ENCODE measurements around the gene POFUT2.

POFUT2 gene

GRCh38 chr21:45243603-45244002 lies 44.1 kb downstream of the POFUT2 start:
- H3K4me3 ChIP-seq (ENCODE audit: insufficient read depth, low read depth, low read length): no peak overlapping the region

GRCh38 chr21:45241357-45241756 lies 46.3 kb downstream of the POFUT2 start:
- Histone ChIP-seq H3K9me3 (ENCODE audit: control insufficient read depth, low read length) (peaks cover 6% of the 10 kb centered on the region), H3K27me3 (ENCODE audit: control insufficient read depth, insufficient read depth, low read length, poor library complexity, severe bottlenecking) (no peaks in the 10 kb centered on the region), H3K27ac (ENCODE audit: insufficient read depth, low read depth, low read length, poor library complexity, severe bottlenecking) (no peak overlapping the region), H3K4me3 (ENCODE audit: insufficient read depth, low read depth, low read length) (no peak overlapping the region), H3K36me3 (ENCODE audit: control insufficient read depth, insufficient read depth, low read length) (no peaks in the 10 kb centered on the region), H3K4me1 (ENCODE audit: control insufficient read depth, insufficient read depth, low read length) (no peaks in the 10 kb centered on the region)
- WGBS, 2 experiments: 85 to 89% methylated on average over 3 of the region's 3 CpGs

More at GRCh38 chr21:45243603-45244002, 44.1 kb downstream of the POFUT2 start:
- Histone ChIP-seq H3K27ac (ENCODE audit: insufficient read depth, low read depth, low read length, poor library complexity, severe bottlenecking) (no peak overlapping the region), H3K4me1 (ENCODE audit: control insufficient read depth, insufficient read depth, low read length) (peaks cover under 1% of the 10 kb centered on the region), H3K9me3 (ENCODE audit: control insufficient read depth, low read length) (peaks cover 3% of the 10 kb centered on the region), H3K36me3 (ENCODE audit: control insufficient read depth, insufficient read depth, low read length) (no peaks in the 10 kb centered on the region), H3K27me3 (ENCODE audit: control insufficient read depth, insufficient read depth, low read length, poor library complexity, severe bottlenecking) (no peaks in the 10 kb centered on the region)
- WGBS, 2 experiments: 57 to 76% methylated on average over 2 to 3 of the region's 3 CpGs

GRCh38 chr21:45237401-45237800 lies 50.3 kb downstream of the POFUT2 start:
- Histone ChIP-seq H3K9me3 (ENCODE audit: control insufficient read depth, low read length) (peaks cover 3% of the 10 kb centered on the region), H3K36me3 (ENCODE audit: control insufficient read depth, insufficient read depth, low read length) (no peaks in the 10 kb centered on the region), H3K27me3 (ENCODE audit: control insufficient read depth, insufficient read depth, low read length, poor library complexity, severe bottlenecking) (no peaks in the 10 kb centered on the region), H3K27ac (ENCODE audit: insufficient read depth, low read depth, low read length, poor library complexity, severe bottlenecking) (no peak overlapping the region), H3K4me3 (ENCODE audit: insufficient read depth, low read depth, low read length) (no peak overlapping the region), H3K4me1 (ENCODE audit: control insufficient read depth, insufficient read depth, low read length) (no peaks in the 10 kb centered on the region)
- 92 to 94% methylated on average over 7 of the region's 7 CpGs for WGBS, 2 experiments

GRCh38 chr21:45236481-45236880 lies 51.2 kb downstream of the POFUT2 start:
- H3K36me3 ChIP-seq (ENCODE audit: control insufficient read depth, insufficient read depth, low read length): no peaks in the 10 kb centered on the region
- peaks cover 3% of the 10 kb centered on the region for H3K9me3 ChIP-seq (ENCODE audit: control insufficient read depth, low read length)
- no peaks in the 10 kb centered on the region for H3K4me1 ChIP-seq (ENCODE audit: control insufficient read depth, insufficient read depth, low read length)
- no peaks in the 10 kb centered on the region for H3K27me3 ChIP-seq (ENCODE audit: control insufficient read depth, insufficient read depth, low read length, poor library complexity, severe bottlenecking)
- WGBS, 2 experiments: 74 to 89% methylated on average over 2 of the region's 2 CpGs
- no peak overlapping the region for H3K27ac ChIP-seq (ENCODE audit: insufficient read depth, low read depth, low read length, poor library complexity, severe bottlenecking)
- H3K4me3 ChIP-seq (ENCODE audit: insufficient read depth, low read depth, low read length): no peak overlapping the region

- 88 to 91% methylated on average over 6 of the region's 6 CpGs for WGBS, 2 experiments
- Histone ChIP-seq H3K27ac (ENCODE audit: insufficient read depth, low read depth, low read length, poor library complexity, severe bottlenecking) (no peak overlapping the region), H3K4me1 (ENCODE audit: control insufficient read depth, insufficient read depth, low read length) (no peaks in the 10 kb centered on the region), H3K27me3 (ENCODE audit: control insufficient read depth, insufficient read depth, low read length, poor library complexity, severe bottlenecking) (no peaks in the 10 kb centered on the region), H3K36me3 (ENCODE audit: control insufficient read depth, insufficient read depth, low read length) (no peaks in the 10 kb centered on the region), H3K4me3 (ENCODE audit: insufficient read depth, low read depth, low read length) (no peak overlapping the region), H3K9me3 (ENCODE audit: control insufficient read depth, low read length) (peaks cover 3% of the 10 kb centered on the region)
Measured at GRCh38 chr21:45235488-45235887, 52.2 kb downstream of the POFUT2 start.

- Histone ChIP-seq H3K27ac (ENCODE audit: insufficient read depth, low read depth, low read length, poor library complexity, severe bottlenecking) (no peak overlapping the region), H3K4me1 (ENCODE audit: control insufficient read depth, insufficient read depth, low read length) (no peaks in the 10 kb centered on the region), H3K27me3 (ENCODE audit: control insufficient read depth, insufficient read depth, low read length, poor library complexity, severe bottlenecking) (no peaks in the 10 kb centered on the region), H3K9me3 (ENCODE audit: control insufficient read depth, low read length) (peaks cover 3% of the 10 kb centered on the region), H3K4me3 (ENCODE audit: insufficient read depth, low read depth, low read length) (no peak overlapping the region), H3K36me3 (ENCODE audit: control insufficient read depth, insufficient read depth, low read length) (no peaks in the 10 kb centered on the region)
- WGBS, 2 experiments: 91 to 93% methylated on average over 7 to 8 of the region's 8 CpGs
Measured at GRCh38 chr21:45234965-45235364, 52.7 kb downstream of the POFUT2 start.

GRCh38 chr21:45234127-45234526 lies 53.6 kb downstream of the POFUT2 start:
- Histone ChIP-seq H3K4me1 (ENCODE audit: control insufficient read depth, insufficient read depth, low read length) (no peaks in the 10 kb centered on the region), H3K27ac (ENCODE audit: insufficient read depth, low read depth, low read length, poor library complexity, severe bottlenecking) (no peak overlapping the region), H3K9me3 (ENCODE audit: control insufficient read depth, low read length) (peaks cover 3% of the 10 kb centered on the region), H3K36me3 (ENCODE audit: control insufficient read depth, insufficient read depth, low read length) (no peaks in the 10 kb centered on the region), H3K4me3 (ENCODE audit: insufficient read depth, low read depth, low read length) (no peak overlapping the region), H3K27me3 (ENCODE audit: control insufficient read depth, insufficient read depth, low read length, poor library complexity, severe bottlenecking) (no peaks in the 10 kb centered on the region)
- WGBS, 2 experiments: 96% methylated on average over 28 of the region's 28 CpGs

- Histone ChIP-seq H3K36me3 (ENCODE audit: control insufficient read depth, insufficient read depth, low read length) (no peaks in the 10 kb centered on the region), H3K9me3 (ENCODE audit: control insufficient read depth, low read length) (no peaks in the 10 kb centered on the region), H3K4me3 (ENCODE audit: insufficient read depth, low read depth, low read length) (no peak overlapping the region), H3K4me1 (ENCODE audit: control insufficient read depth, insufficient read depth, low read length) (no peaks in the 10 kb centered on the region), H3K27ac (ENCODE audit: insufficient read depth, low read depth, low read length, poor library complexity, severe bottlenecking) (no peak overlapping the region), H3K27me3 (ENCODE audit: control insufficient read depth, insufficient read depth, low read length, poor library complexity, severe bottlenecking) (no peaks in the 10 kb centered on the region)
- 86 to 92% methylated on average over 3 of the region's 3 CpGs for WGBS, 2 experiments
Measured at GRCh38 chr21:45231705-45232104, 56.0 kb downstream of the POFUT2 start.

- Histone ChIP-seq H3K4me1 (ENCODE audit: control insufficient read depth, insufficient read depth, low read length) (no peaks in the 10 kb centered on the region), H3K27ac (ENCODE audit: insufficient read depth, low read depth, low read length, poor library complexity, severe bottlenecking) (no peak overlapping the region), H3K27me3 (ENCODE audit: control insufficient read depth, insufficient read depth, low read length, poor library complexity, severe bottlenecking) (no peaks in the 10 kb centered on the region), H3K36me3 (ENCODE audit: control insufficient read depth, insufficient read depth, low read length) (no peaks in the 10 kb centered on the region), H3K4me3 (ENCODE audit: insufficient read depth, low read depth, low read length) (no peak overlapping the region), H3K9me3 (ENCODE audit: control insufficient read depth, low read length) (no peaks in the 10 kb centered on the region)
- 97% methylated on average over 3 of the region's 3 CpGs for WGBS, 2 experiments
Measured at GRCh38 chr21:45228656-45229240, 58.9 kb downstream of the POFUT2 start.

- Histone ChIP-seq H3K27ac (ENCODE audit: insufficient read depth, low read depth, low read length, poor library complexity, severe bottlenecking) (no peak overlapping the region), H3K9me3 (ENCODE audit: control insufficient read depth, low read length) (no peaks in the 10 kb centered on the region)
- 74 to 77% methylated on average over 6 of the region's 6 CpGs for WGBS, 2 experiments
Measured at GRCh38 chr21:45228171-45228641, 59.5 kb downstream of the POFUT2 start.

GRCh38 chr21:45227735-45228134 lies 60.0 kb downstream of the POFUT2 start:
- WGBS, 2 experiments: 89 to 91% methylated on average over 10 of the region's 10 CpGs
- no peaks in the 10 kb centered on the region for H3K9me3 ChIP-seq (ENCODE audit: control insufficient read depth, low read length)
- no peak overlapping the region for H3K27ac ChIP-seq (ENCODE audit: insufficient read depth, low read depth, low read length, poor library complexity, severe bottlenecking)
- no peaks in the 10 kb centered on the region for H3K27me3 ChIP-seq (ENCODE audit: control insufficient read depth, insufficient read depth, low read length, poor library complexity, severe bottlenecking)
- H3K36me3 ChIP-seq (ENCODE audit: control insufficient read depth, insufficient read depth, low read length): no peaks in the 10 kb centered on the region
- H3K4me1 ChIP-seq (ENCODE audit: control insufficient read depth, insufficient read depth, low read length): no peaks in the 10 kb centered on the region
- H3K4me3 ChIP-seq (ENCODE audit: insufficient read depth, low read depth, low read length): no peak overlapping the region

More at GRCh38 chr21:45228171-45228641, 59.5 kb downstream of the POFUT2 start:
- Histone ChIP-seq H3K27me3 (ENCODE audit: control insufficient read depth, insufficient read depth, low read length, poor library complexity, severe bottlenecking) (no peaks in the 10 kb centered on the region), H3K36me3 (ENCODE audit: control insufficient read depth, insufficient read depth, low read length) (no peaks in the 10 kb centered on the region), H3K4me1 (ENCODE audit: control insufficient read depth, insufficient read depth, low read length) (no peaks in the 10 kb centered on the region), H3K4me3 (ENCODE audit: insufficient read depth, low read depth, low read length) (no peak overlapping the region)

Measured in ectodermal cell (in vitro differentiated cells).